Dermis microvascular lymphatic vessel endothelial cell (primary cell): Measurements from ENCODE around the gene MGA. TPM values are rescaled to one million over a fixed set of nuclear protein-coding genes. Genes with fewer than 3 reads are reported as not detected.
"Not testable (repeated sequence)": the region's sequence is repeated elsewhere in the genome, so short reads cannot be mapped to it uniquely, and the experiment has no call there.

Experiments
- DNase-seq, 2 donors: peaks; one replicate each; pipeline versions ENCODE4 v3.0.0 to v3.0.0-alpha.2; 2010; ENCODE audit warnings: low read depth in 2 of 2
- total RNA-seq: library from RNA; depleted of rRNA; stranded (reverse); fragments of >200 nt; gene quantifications from 2 replicates; pipeline ENCODE4 v1.2.1, GENCODE V29; 2014

The MGA gene
- total RNA-seq, 1 donor from 2014 or later = 18.7 TPM

GRCh38 chr15:41714291-41714690 is 54.1 kb downstream of the MGA start:
- no peak for DNase-seq

- no peak for DNase-seq
Observed at GRCh38 chr15:41716864-41717263, 56.7 kb downstream of the MGA start.

DNA sequence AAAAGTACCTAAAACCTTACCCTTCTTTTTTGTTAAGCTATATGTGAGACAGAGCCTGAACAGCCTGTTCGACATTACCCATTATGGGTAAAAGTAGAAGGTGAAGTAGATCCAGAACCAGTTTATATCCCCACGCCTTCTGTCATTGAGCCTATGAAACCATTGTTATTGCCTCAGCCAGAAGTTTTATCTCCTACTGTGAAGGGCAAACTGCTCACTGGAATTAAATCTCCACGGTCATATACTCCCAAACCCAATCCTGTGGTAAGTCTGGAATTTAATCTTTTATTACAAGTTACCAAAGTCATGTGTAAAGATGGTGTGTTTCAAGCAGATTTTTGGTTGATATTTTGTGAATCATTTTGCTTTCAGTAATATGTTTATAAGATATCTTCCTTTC is 66.9 kb downstream of the MGA start:
- DNase-seq = no peak

- not testable (repeated sequence) for DNase-seq
Observed at GRCh38 chr15:41728061-41728460, 67.9 kb downstream of the MGA start.

DNA sequence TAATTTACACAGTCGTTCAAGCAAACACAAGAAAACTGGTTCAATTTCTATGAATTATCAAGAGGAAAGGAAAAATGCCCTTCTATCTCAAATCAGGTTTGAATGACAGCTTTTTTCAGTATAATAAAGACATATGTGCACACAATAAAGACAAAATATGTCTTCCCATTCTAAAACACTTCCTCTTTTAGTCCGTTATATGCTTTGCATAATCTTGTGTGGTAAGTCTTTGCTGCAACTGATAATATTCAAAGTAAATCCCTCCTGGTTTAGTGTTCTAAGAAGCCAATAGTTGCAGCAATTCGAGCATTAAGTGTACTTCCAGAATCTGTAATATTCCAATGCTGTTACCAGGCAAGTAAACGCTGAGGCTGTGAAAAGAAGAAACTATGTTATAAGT is 70.3 kb downstream of the MGA start:
- no peak for DNase-seq

- no peak for DNase-seq
Observed at GRCh38 chr15:41732483-41732882, 72.3 kb downstream of the MGA start.

DNA sequence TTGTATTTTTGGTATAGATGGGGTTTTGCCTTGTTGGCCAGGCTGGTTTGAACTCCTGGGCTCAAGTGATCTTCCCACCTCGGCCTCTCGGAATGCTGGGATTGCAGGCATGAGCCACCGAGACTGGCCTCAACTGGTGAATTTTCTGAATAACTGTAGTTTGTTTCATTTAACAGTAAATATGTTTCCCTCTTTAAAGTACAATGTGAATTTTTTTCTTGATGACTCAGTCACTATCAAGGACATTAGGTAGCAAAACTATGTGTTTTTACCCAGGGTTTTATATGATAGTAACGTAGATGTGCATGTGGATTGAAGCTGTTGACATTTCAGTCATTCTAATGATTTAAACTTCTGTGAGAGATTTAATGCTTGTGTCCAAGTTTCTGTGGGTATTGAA is 73.9 kb downstream of the MGA start:
- no peak for DNase-seq

- DNase-seq = no peak
Observed at GRCh38 chr15:41735046-41735445, 74.8 kb downstream of the MGA start.

DNA sequence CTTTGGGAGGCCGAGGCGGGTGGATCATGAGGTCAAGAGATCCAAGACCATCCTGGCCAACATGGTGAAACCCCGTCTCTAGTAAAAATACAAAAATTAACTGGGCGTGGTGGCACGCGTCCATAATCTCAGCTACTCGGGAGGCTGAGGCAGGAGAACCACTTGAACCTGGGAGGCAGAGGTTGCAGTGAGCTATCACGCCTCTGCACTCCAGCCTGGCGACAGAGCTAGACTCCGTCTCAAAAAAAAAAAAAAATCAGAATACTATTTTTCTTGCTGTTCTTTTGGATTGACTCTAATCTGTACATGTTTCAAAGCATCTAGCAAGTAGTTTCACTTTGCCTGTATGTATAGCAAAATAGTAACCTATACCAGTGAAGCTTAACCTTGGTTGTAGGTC is 75.3 kb downstream of the MGA start:
- DNase-seq = not testable (repeated sequence)

DNA sequence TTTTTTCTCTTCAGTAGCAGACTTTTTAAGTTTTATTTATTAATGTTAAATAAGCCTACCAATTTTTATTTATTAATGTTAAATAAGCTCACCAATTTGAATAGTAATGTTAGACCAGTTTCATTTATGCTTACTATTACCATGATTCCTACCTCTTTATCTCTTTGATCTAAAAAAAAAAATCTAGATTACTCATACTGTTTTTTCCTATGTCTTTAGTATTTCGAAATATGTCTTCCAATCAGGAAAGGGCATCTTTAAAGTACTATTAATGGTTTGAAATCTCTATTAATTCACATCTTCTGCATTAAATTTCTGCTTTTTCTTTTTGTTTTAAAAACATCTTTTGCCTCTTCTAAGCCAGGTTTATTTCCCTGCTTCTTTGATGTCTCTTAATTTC is 86.6 kb downstream of the MGA start:
- DNase-seq = peak in 1 of 2 donors; percentile 11

DNA sequence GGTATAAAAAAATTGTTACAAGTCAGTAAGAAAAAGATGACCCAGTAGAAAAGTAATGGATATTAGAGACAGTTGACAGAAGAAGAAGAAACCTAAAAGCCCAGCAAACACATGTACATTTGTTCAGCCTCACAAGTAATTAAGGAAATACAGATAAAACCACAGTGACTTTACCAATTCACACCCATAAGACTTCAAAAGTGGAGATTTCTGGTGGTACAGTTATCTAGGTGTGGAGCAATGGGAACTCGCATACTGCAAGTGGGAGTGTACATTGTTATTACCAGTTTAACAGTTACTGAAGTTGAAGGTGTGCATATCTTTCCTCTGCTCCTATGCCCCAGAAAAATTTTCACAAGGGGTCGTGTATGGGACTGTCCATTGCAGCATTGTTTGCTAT is 96.0 kb downstream of the MGA start:
- no peak for DNase-seq

- DNase-seq = peak; percentile 73 to 83
Observed at GRCh38 chr15:41772720-41773331, 112.6 kb downstream of the MGA start.

GRCh38 chr15:41773332-41773728 is 113.1 kb downstream of the MGA start:
- DNase-seq = no peak

GRCh38 chr15:41773729-41774061 is 113.5 kb downstream of the MGA start:
- no peak for DNase-seq

DNA sequence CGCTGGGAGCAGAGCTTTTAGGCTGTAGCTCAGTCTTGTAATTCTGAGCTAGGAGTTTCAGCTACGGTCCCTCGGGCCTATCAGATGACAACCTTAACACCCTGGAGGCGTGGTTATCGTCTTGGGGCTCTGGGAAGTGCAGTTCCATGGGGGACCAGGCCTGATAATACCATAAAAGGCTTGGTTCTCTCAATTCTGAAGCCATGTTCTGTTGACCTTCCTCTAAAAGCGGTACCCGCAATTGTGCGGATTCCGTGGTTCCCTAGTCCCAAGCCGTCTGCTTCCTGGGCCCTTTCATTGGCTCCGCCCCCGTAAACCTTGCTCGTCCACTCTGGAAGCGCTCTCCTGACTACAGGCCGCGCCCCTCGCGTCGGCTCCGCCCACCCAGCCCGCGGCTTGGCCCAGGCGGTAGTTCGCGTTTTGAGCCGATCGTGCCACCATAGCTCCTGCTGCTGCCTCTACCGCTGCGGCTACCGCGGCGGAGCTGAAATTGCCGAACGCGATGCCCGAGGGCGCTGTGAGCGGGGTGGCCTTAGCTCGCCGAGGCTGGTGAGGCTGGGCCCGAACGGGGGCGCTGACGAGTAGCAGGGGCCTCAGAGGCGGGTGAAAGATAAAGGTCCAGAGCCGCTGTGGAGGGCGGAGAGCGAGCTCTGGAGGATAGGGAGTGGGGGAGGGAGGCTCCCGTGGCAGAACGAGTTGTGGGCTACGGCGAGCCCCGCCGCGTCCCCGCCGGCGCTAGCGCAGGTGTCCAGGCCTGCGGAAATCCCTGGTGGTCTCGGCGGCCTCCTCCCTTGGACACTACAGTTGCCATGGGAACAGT is 114.1 kb downstream of the MGA start, which contains the start of gene MAPKBP1:
TSS of gene MAPKBP1 (plus strand) at position 423 of the 820 bp plus-strand sequence. CDS start 792 bp downstream, outside the sequence.
- peak; percentile 93 to 99 for DNase-seq

- DNase-seq = no peak
Observed at GRCh38 chr15:41774882-41775417, 114.7 kb downstream of the MGA start.

DNA sequence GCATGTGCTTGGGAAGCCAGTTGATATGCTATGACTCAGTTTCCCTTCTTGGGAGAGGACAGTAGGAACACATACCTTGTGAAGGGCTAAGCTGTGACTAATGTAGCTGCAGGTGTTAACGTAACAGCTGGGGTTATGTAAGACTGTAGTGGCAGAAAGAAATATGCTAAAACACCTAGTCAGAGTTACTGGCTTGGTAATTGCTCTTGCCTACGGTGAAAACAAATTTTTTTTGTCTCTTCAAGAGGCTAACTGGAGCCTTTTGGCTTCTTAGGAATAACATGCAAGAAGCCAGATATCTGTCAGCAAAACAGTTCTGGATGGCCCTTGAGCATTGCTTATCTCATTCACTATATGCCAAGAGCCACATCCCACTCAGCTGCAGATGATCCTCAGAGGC is 115.4 kb downstream of the MGA start:
- peak in 1 of 2 donors; percentile 22 for DNase-seq

DNA sequence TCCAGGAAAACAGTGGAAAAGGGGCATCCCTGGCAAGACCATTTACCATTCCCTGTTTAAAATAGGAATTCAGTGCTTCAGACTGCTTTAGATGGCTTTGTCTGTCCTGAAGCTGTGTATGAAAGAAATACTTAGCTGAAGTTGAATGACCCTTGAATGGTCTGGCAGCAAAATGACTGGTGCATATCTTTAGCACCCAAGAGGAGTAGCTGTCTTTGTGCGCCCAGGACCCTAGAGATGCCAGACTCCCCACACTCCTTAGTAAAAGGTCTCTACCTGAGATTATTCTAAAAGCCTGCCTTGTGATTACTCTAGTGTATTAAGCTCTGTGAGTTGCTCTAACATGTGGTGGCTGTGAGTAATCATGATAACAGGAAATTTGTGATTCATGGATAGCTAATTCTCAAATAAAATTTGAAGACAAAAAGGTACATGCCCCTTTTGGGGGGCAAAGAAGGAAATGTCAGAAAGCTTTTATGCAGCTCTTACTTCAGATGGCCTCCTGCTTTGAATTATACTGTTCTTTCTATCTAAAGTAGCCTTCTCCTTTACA is 117.3 kb downstream of the MGA start:
- peak in 1 of 2 donors; percentile 68 for DNase-seq

DNA sequence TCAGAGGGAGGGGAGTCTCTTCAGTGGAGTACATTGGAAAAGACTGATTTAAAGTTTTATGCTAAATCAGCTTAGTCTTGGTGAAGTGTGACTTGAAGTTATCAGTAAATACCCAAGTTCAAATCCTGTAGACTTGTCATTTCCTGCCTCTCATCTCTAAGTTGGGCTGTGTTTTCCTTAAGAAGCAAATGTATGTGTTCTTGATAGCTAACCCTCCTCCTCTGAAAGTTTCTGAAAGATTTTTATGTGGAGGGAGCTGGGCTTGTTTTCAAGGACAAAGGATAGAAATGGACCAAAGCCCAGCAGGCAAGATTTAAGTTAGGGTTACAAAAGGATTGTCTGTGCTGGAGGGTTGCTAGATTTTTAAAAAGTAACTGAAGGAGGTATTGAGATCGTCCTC is 118.3 kb downstream of the MGA start:
- peak in 1 of 2 donors; percentile 57 for DNase-seq

DNA sequence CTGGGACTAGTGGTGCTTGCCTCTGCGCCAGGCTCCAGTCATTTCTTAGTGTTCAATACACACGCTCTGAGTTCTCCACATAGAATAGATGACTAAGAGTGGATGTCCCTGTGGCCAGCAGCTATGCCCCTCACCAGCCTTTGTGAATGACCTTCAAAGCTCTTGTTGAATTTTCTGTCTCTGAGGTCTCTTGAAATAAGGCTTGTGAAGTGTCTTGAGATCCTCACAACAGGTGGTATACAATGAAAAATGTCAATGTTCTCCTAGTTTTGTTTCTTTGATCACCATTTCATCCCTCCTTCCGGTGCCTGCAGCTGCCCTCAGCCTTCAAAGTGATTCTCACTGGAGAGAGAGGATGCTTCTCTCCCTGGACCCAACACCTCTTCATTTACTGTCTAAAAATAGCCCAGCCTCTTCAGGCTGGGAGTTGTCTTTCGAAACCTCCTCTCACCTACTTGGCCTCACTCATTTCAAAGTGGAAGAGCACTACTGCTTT is 119.5 kb downstream of the MGA start:
- DNase-seq = no peak

DNA sequence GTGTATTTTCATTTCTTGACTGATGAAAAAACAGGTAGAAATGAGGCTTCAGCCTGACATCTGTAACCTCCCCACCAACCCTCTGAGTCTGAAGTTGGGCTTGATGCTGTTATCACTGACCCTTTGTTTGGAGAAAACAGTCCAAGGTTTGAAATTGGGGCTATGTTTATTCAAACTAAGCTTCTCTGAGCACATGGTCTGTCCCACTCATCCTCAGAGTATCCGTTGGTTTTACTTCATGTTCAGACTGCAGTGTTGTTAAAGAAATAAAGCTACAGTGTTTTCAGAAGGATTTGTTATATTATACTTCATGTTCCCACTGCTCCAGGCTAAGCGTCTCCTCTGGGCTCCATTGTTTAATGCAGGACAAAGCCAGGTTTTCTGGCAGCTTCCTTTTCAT is 120.1 kb downstream of the MGA start:
- DNase-seq = peak in 1 of 2 donors; percentile 20

DNA sequence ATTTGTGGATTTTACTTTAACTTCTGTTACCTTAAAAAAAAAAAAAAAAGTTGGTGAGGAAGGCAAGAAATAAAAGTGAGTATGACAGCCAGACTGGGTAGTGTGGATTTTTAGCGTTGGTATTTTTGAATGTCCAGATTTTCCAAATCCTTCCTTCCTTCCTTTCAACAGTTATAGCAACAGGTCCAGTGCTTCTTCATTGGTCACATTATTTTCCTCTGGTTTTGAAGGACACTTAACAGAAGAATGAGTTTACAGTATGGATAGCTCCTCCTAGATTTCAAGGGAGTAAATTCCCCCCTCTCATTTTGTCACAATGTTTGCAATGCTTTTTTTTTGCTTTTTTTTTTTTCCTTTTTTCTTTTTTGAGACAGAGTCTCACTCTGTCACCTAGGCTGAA is 120.5 kb downstream of the MGA start:
- peak in 1 of 2 donors; percentile 28 for DNase-seq
